ENCODE results near the gene CMTM8. TPM values are rescaled to one million over a fixed set of nuclear protein-coding genes. Genes with fewer than 3 reads are reported as not detected.
"Not testable (repeated sequence)": the region's sequence is repeated elsewhere in the genome, so short reads cannot be mapped to it uniquely, and the experiment has no call there.

The CMTM8 gene
- polyA plus RNA-seq, 2 of the 4 experiments (the other 2 are of a cell fraction) = 8.4 to 15.6 TPM

- ChIA-PET POLR2A (no interaction called here), CTCF (interaction anchor here (0.6 to 4.6 kb wide), 2 partner anchors 9 to 118 kb away, joined by 3 to 32 read pairs; no protein-coding TSS in a partner anchor)
- H3K4me1 ChIP-seq = no peaks in the 10 kb centered on the region
- no peak overlapping the region for H3K4me2 ChIP-seq
- no peaks in the 10 kb centered on the region for H3K9me3 ChIP-seq
- no peak overlapping the region for H3K4me3 ChIP-seq
- FAIRE-seq (no peak), ATAC-seq (peak in 1 of 2 experiments; percentile 46; a peak in 3 of 6 replicates), DNase-seq (ENCODE audit: low read depth in 1 of 2, low spot score in 1 of 2) (no peak)
- no peak for TF ChIP-seq ESRRA (IDR thresholded peaks at IDR 0.05; ENCODE audit: borderline replicate concordance, low read length)
- no peak for TF ChIP-seq TP53 (CRISPR knock-in tag; IDR thresholded peaks at IDR 0.05)
- TF ChIP-seq JUNB (IDR thresholded peaks at IDR 0.05) = no peak
- no peak for TF ChIP-seq HMGXB4 (CRISPR knock-in tag; IDR thresholded peaks at IDR 0.05; ENCODE audit: borderline replicate concordance)
- no peak for TF ChIP-seq CHD4 (IDR thresholded peaks at IDR 0.05; ENCODE audit: borderline replicate concordance)
- TF ChIP-seq KDM5A (IDR thresholded peaks at IDR 0.05) = no peak
- no peak for TF ChIP-seq NR3C1 (IDR thresholded peaks at IDR 0.05)
- TF ChIP-seq CTCF (IDR thresholded peaks at IDR 0.05) = no peak
- TF ChIP-seq POLR2AphosphoS2 (conservative IDR thresholded peaks at IDR 0.05; ENCODE audit: low read length) = no peak
- TF ChIP-seq CBX8 (IDR thresholded peaks at IDR 0.05) = no peak
- no peak for TF ChIP-seq RCOR1 (IDR thresholded peaks at IDR 0.05; ENCODE audit: low read depth, low read length)
- TF ChIP-seq RNF2 (IDR thresholded peaks at IDR 0.05; ENCODE audit: borderline replicate concordance, low read depth) = no peak
- no peak for TF ChIP-seq FOSL2 (IDR thresholded peaks at IDR 0.05)
- no peak for TF ChIP-seq FOSL2 (CRISPR knock-in tag; IDR thresholded peaks at IDR 0.05)
- TF ChIP-seq ZFP36 (IDR thresholded peaks at IDR 0.05; ENCODE audit: borderline replicate concordance, partially characterized antibody) = no peak
- no peak for TF ChIP-seq REST (IDR thresholded peaks at IDR 0.05)
- no peak for TF ChIP-seq ZC3H11A (IDR thresholded peaks at IDR 0.05)
- TF ChIP-seq POLR2A (IDR thresholded peaks at IDR 0.05; ENCODE audit: low read length) = no peak
- TF ChIP-seq NFE2L2 (conservative IDR thresholded peaks at IDR 0.05; ENCODE audit: low read length) = no peak
- TF ChIP-seq HEYL (CRISPR knock-in tag; IDR thresholded peaks at IDR 0.05) = no peak
- WGBS (ENCODE audit: missing lambda C conversion rate) = 34% methylated on average over 5 of the region's 5 CpGs
- H3K27ac ChIP-seq = no peak overlapping the region
Measured at GRCh38 chr3:32384938-32385337, 146.5 kb downstream of the CMTM8 start.

- H3K4me1 ChIP-seq = no peaks in the 10 kb centered on the region
- H3K27ac ChIP-seq = no peak overlapping the region
- DNase-seq (ENCODE audit: low read depth in 1 of 2, low spot score in 1 of 2) = no peak
- POLR2A ChIA-PET = no interaction called here
- no peaks in the 10 kb centered on the region for H3K9me3 ChIP-seq
- no peak overlapping the region for H3K4me3 ChIP-seq
- ATAC-seq = no peak
- no peak for FAIRE-seq
- CTCF ChIA-PET = interaction anchor here (1.1 to 4.6 kb wide), 3 partner anchors 11 to 81 kb away, joined by 3 to 32 read pairs (median 8); no protein-coding TSS in a partner anchor
- TF ChIP-seq HOXB5 (CRISPR knock-in tag; IDR thresholded peaks at IDR 0.05) = no peak
- TF ChIP-seq RAD21 (conservative IDR thresholded peaks at IDR 0.05 in 1 of 2, IDR thresholded peaks at IDR 0.05 in 1 of 2) = no peak
- TF ChIP-seq FOSL2 (IDR thresholded peaks at IDR 0.05) = no peak
- no peak for TF ChIP-seq FOSL2 (CRISPR knock-in tag; IDR thresholded peaks at IDR 0.05)
- no peak for TF ChIP-seq NFE2L2 (conservative IDR thresholded peaks at IDR 0.05; ENCODE audit: low read length)
- H3K4me2 ChIP-seq = no peak overlapping the region
- 48% methylated on average over 2 of the region's 2 CpGs for WGBS (ENCODE audit: missing lambda C conversion rate)
Measured at GRCh38 chr3:32387512-32387911, 149.0 kb downstream of the CMTM8 start.

GRCh38 chr3:32389577-32389976, 151.1 kb downstream of the CMTM8 start:
- H3K4me3 ChIP-seq; H3K27ac ChIP-seq; H3K4me2 ChIP-seq; POLR2A ChIA-PET; DNase-seq (ENCODE audit: low read depth in 1 of 2, low spot score in 1 of 2); ATAC-seq; H3K4me1 ChIP-seq; FAIRE-seq; H3K9me3 ChIP-seq: not testable (repeated sequence)
- 78% methylated on average over 2 of the region's 2 CpGs for WGBS (ENCODE audit: missing lambda C conversion rate)
- CTCF ChIA-PET = interaction anchor here (1.1 to 2.5 kb wide), 3 partner anchors 11 to 78 kb away, joined by 7 to 21 read pairs (median 10); no protein-coding TSS in a partner anchor

Data from A549 (cell line).